ENCODE data around the gene FSIP1.
"Not testable (repeated sequence)": the region's sequence is repeated elsewhere in the genome, so short reads cannot be mapped to it uniquely, and the experiment has no call there.

The FSIP1 gene

GRCh38 chr15:39782441-39783138 is at the start of gene FSIP1:
Gene FSIP1 (minus strand): TSS chr15:39782841. CDS start chr15:39776524, 6,317 bp downstream.
- DNase-seq, result peak; percentile 92

- no peak for DNase-seq
Observed at GRCh38 chr15:39830166-39830565, 47.5 kb upstream of the FSIP1 start.

GRCh38 chr15:39828374-39828931 is 45.8 kb upstream of the FSIP1 start:
- no peak for DNase-seq

GRCh38 chr15:39826975-39827374 is 44.3 kb upstream of the FSIP1 start:
- DNase-seq, result no peak

GRCh38 chr15:39823634-39824033 is 41.0 kb upstream of the FSIP1 start:
- DNase-seq, result no peak

GRCh38 chr15:39820050-39820602 is 37.5 kb upstream of the FSIP1 start:
- DNase-seq, result no peak

GRCh38 chr15:39819533-39819932 is 36.9 kb upstream of the FSIP1 start:
- no peak for DNase-seq

- no peak for DNase-seq
Observed at GRCh38 chr15:39817892-39818291, 35.3 kb upstream of the FSIP1 start.

- no peak for DNase-seq
Observed at GRCh38 chr15:39814489-39814888, 31.8 kb upstream of the FSIP1 start.

GRCh38 chr15:39812651-39813050 is 30.0 kb upstream of the FSIP1 start:
- DNase-seq, result not testable (repeated sequence)

- DNase-seq, result no peak
Observed at GRCh38 chr15:39808909-39809308, 26.3 kb upstream of the FSIP1 start.

GRCh38 chr15:39807791-39808190 is 25.1 kb upstream of the FSIP1 start:
- DNase-seq, result no peak

- no peak for DNase-seq
Observed at GRCh38 chr15:39804026-39804425, 21.4 kb upstream of the FSIP1 start.

GRCh38 chr15:39803016-39803415 is 20.4 kb upstream of the FSIP1 start:
- no peak for DNase-seq

GRCh38 chr15:39801641-39802309 is 19.1 kb upstream of the FSIP1 start:
- DNase-seq, result no peak

GRCh38 chr15:39799552-39800011 is 16.9 kb upstream of the FSIP1 start:
- no peak for DNase-seq

GRCh38 chr15:39798382-39798781 is 15.7 kb upstream of the FSIP1 start:
- no peak for DNase-seq

- DNase-seq, result no peak
Observed at GRCh38 chr15:39797407-39797806, 14.8 kb upstream of the FSIP1 start.

- no peak for DNase-seq
Observed at GRCh38 chr15:39796601-39797000, 14.0 kb upstream of the FSIP1 start.

- no peak for DNase-seq
Observed at GRCh38 chr15:39795486-39795885, 12.8 kb upstream of the FSIP1 start.

GRCh38 chr15:39794954-39795353 is 12.3 kb upstream of the FSIP1 start:
- no peak for DNase-seq

GRCh38 chr15:39793923-39794322 is 11.3 kb upstream of the FSIP1 start:
- DNase-seq, result no peak

GRCh38 chr15:39792844-39793335 is 10.2 kb upstream of the FSIP1 start:
- DNase-seq, result no peak

Measured in activated CD4-positive, alpha-beta T cell treated with anti-CD3 and anti-CD28 coated beads, Interleukin-2, amount 50 U/mL, for 1 hour (primary cell).